HG02642 (cell line): ENCODE data around the gene DCLK3.

Experiments used
- ATAC-seq: cut with Tn5 transposase; IDR thresholded peaks from one replicate; pipeline ENCODE4 v1.9.1; 2021; ENCODE audit warnings: mild to moderate bottlenecking; ENCODE audit not compliant: unreplicated experiment, poor library complexity

DCLK3 gene

DNA sequence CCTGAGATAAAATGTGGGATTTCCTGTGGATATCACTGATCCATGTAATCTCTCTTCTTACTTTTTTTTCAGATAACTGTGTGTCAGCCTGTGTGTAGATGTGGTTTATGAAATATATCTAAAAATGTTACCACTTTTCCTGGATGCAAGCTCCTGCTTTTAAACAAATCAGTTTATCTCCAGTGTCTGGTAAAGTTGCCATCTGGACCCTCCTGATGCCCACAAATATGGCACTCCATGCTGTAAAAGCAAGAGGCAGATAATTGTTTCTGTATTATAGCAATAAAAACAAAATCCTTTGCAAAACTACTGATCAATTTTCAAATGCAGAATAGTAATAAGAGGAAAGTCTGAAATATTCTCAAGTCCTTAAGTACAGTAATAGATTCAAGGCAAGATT, 7.6 kb upstream of the DCLK3 start:
- no peak for ATAC-seq

DNA sequence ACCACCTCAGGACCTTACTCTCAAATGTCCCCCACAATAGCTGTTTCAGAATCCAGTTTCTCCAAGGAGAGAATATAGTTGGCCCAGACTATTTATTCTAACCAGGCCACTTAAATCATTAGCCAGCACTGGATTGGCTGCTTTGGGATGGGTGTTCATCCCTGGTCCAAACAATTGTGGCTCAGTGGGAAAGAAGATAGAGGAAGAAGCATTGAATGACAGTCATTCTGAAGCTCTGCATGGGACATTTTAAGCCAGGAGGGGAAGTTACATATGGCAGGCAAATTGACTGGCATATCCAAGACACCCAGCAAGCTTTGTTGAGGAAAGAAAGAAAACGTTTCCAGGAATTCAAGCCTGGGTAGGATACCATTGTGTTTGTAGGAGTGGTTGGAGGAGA, 5.6 kb upstream of the DCLK3 start:
- ATAC-seq: no peak

DNA sequence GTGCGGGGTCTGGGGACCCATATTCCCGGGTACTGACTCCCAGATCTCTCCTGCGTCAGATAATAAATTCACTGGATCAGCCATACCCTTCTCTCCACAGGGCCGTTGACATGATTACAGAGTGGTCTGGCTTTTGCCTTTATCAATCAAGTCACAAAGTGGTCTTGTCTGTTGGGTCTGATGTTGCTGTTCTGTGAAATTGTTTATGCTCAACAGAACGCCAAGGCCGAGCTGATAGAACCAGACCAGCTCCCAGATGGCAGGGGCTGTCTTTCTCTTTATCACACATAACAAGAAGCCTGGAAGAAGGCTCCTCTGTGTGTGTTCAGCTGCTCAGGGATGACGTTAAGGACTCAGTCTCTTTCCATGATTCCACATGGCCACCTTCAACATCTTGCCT, 751 bp upstream of the DCLK3 start:
- no peak for ATAC-seq

DNA sequence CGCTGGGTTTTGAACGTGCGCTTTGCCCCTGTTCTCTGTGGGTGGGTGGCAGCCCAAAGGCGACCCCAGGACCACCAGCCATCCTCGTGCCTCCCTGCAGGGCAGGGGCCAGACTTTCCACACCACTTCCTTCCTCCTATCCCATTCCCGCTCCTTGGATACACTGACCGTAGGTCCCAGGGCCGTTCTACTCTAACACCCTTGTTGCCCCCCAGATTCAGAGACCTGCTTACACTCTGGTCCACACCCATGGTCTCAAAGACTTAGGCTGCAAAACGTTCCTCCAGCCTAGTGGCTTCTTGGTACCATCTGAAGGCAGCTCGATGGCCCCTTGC, 318 bp upstream of the DCLK3 start:
- no peak for ATAC-seq

DNA sequence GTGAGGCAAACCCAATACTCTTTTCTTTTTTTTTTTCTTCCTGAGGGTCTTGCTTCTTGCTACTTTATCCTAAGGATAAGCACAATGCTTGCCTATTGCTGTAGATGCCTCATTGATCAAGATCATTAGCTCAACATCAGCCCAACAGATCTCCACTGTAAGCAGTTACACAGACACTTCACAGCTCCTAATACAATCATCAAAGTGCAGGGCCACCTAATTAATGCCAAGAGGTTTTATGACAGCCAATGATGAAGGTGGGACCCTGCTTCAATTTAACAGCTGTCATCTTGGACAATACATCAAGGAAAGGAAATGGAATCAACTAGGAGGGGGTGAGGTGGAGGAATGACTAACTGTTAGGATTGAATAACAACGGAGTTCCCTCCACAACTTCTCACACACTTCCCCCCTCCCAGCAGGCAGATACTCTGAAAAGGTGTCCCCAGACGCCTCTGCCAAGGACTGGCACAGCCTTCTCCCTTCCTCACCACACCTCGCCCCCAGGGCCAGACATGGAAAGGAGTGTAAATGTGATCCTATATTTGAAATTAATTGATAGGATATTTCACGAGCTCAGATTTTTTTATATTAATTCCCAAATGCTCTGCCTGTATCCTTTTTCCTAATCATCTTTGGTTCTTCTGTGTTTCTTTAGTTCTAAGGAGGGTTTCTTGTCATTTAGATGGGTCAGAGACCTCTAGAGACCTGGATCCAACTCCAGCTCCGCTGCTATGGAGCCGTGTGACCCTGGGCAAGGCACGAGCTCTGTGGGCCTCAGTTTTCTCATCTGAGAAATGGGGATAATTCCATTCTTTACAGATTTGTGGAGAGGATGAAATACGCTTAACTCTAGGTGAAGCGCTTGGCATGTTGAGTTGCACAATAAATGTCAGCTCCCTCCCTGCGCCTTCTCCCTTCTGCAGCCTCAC, 1.2 kb downstream of the DCLK3 start:
- ATAC-seq: no peak

DNA sequence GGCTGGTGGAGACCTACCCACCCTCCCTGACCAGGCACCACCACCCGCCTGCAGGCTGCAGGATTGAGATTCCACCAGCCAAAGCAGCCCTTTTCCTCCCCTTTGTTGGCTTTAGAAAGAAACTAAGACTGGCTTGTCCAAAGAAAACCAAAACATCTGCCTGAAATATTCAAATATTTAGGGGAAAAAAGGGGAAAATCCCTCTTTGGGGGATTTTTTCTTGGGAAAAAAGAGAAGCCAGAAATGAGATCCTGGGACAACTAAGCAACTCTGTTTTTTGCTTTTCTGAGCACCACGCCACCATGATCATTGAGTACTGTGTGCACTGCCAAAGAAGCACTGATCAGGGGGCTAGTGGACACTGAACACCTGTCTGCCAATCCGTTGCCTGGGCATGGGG, 2.6 kb downstream of the DCLK3 start:
- no peak for ATAC-seq

DNA sequence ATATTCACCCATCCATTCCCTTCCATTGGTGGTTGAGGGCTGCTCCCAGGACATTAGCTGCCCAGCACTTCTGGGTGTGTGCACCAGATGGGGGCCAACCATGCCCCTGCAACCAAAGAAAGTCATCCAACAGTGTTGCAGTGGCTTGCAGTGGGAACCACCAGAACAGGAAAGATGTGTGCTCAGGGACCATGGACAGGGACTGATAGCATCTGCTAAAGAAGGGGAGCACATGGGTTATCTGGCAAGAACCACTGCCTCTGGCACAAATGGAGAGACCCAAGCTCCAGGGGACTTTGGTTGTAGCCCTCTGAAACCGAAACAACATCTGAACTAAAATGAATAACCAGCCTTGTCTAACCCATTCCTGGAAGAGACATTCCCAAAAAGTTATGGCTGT, 8.1 kb downstream of the DCLK3 start:
- no peak for ATAC-seq

DNA sequence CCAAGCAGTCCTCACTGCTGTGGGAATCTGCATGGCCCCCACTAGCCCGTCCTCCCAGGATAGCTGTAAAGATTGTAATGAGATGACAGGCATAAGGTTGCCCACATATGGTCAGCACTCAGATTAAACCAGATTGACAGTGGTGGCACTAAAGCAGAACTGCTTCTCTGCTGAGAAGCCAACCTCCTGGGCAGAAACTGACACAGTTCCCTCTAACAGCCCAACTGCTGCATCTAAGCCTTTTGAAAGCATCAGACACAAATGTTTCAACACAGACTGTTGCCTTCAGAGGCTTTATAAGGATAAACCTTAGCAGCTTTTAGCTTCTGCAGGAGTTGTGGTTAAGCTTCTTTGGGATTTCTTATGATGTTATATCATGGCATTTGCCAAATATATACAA, 13.0 kb downstream of the DCLK3 start:
- ATAC-seq: no peak

DNA sequence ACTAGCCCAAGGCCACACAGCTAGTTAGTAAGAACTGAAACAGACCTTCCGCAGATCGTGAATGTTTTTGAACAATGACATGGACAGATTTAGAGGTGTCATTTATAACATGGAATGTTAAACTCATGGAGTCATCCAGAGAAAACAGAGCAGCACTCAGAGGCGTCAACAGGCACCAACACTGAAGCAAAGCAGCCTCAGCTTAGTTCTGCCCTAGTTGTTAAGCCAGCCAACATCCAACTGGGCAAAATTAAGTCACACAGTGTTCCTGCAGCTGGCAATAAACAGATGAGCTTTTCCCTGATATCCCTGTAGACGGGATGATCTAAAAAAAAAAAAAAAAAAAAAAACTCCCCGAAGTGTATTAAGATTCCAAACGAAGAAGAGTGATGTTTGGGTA, 13.6 kb downstream of the DCLK3 start:
- ATAC-seq: no peak

DNA sequence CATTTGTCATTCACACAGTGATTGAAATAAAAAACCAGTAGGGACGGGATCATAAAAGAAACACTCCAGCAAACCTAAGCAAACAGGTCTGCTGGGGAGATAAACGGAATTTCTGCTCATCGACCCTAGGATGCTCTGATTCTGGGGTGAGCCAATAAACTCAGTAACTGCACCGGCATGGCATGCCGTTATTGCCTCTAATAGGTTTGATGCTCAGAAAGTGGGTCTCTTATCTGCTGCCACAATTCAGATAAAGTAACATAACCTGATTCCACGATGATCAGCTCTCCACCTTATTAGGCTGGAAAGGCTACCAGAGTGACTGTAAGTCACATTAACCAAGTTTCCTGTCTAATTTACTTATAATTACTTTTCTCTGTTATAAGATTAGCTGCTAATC, 19.6 kb downstream of the DCLK3 start:
- no peak for ATAC-seq

DNA sequence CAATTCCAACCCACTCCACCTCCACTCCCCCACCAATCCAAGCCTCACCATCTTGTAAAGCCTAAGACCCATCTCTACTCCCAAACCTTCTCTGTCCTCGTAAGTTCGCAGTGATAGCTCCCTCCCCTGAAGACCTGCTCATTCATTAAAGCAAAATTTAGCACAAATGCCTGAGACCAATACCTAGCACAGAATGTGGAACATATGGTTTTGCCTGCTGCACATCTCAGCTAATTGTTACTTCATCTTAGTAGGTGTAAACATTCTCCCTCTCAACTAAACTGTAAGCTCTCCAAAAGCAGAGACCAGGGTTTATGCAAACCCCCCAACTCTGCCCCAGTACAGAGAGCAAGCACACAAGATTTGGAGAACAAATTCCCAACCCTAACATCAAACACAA, 20.5 kb downstream of the DCLK3 start:
- no peak for ATAC-seq

DNA sequence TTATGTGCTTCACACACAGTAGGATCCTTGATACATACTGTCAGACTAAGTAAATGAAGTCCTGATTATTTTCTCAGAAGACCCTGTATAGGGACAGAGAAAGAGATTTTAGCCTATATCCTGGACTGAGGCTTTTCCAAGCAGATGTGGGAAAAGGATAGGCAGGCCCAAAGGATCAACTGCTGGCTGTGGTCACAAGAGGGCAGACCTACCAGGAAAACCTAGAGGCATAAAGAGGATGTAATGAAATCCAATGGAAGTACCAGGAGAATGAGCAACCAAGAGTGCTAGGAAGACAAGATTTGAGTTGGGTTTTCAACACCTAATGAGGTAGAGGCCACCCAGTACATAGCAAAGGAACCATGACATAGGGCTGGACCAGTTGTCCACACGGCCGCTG, 23.1 kb downstream of the DCLK3 start:
- no peak for ATAC-seq

DNA sequence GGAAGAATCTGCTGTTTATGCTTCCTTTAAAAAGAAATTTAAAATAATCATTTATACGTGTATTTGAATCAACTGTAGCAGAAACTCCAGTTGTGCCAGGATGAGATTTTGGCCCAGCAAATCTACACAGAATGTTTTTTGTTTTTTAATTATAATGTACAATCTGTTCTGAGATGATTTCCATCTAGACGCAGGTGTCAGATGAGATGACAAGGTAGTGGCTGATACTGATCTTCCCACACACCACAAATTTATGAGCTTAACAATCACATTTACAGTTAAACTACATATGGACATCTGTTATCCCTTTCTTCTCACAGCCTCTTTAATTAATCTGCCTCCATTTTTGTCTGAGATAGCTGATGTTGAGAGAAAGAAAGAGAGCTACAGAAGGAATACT, 23.6 kb downstream of the DCLK3 start:
- ATAC-seq: no peak

DNA sequence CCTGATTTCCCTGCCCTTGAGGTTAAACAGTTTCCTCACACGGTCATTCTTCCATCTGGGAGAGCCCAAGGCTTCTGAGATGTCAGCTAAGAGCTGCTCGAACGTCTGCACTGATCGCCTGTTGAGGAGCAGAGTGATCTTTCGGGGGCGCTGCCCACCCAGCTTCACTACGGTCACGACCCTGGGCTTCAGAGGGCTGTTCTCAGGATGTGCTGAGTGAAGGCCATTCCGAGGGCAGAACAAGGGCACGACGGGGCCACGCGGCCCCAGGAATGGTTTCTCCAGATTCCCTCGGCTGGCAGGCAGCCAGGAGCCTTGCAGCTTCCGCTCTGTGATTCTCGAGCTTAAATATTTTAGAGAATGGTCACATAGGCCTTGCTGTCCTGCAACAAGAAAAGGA, 25.7 kb downstream of the DCLK3 start:
- no peak for ATAC-seq

DNA sequence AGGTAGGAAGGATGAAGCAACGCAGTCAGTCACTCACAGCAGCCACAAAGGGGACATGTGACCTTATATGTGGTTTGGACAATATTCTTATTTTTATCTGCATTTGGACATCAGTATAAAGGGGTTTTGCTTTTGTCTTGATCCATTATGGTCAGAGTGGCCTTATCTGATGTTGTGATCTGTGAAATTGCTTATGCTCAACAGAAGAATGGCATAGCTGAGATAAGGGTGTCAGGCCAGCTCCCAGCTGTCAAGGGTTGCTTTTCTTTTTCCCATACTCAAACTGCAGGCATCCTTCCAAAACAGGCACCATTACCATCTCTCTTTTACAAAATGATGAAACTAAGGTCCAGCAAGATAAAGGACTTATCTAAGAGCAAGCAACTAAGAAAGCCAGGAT, 28.1 kb downstream of the DCLK3 start:
- ATAC-seq: no peak

DNA sequence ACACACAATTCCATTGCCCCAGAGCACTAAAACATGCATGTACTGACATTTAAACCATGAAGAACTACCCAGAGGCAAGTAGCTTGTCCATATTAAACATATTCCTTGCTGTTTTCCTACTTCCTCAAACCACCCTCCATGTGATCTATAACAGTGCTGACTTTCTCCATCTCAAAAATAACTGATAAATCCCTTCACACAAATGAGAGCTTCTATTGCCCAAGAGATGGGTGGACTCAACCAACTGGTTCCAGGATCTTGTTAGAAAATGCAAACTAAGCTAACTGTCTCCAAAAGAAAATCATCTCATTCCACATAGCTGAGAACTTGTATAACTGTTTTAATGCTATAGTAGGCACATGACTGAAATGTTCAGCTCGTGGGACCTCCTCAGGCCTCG, 29.6 kb downstream of the DCLK3 start:
- no peak for ATAC-seq

DNA sequence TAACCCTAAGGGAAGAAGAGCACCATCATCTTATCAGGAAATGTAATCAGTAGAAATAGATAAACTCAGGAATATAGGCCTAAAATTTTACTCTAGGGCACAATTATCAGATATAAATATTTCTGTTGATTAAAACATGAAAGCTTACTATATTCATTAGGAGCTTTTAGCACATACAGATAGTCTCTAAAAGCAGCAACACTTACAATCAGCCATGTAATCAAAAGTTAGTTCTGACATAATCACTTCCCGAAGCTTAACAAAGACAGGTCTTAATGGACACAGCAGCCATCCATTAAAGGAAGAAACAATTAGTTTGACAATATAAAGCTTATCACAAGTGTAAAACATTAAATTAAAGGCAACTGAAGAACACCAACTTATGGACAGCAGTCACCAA, 30.6 kb downstream of the DCLK3 start:
- ATAC-seq: no peak

DNA sequence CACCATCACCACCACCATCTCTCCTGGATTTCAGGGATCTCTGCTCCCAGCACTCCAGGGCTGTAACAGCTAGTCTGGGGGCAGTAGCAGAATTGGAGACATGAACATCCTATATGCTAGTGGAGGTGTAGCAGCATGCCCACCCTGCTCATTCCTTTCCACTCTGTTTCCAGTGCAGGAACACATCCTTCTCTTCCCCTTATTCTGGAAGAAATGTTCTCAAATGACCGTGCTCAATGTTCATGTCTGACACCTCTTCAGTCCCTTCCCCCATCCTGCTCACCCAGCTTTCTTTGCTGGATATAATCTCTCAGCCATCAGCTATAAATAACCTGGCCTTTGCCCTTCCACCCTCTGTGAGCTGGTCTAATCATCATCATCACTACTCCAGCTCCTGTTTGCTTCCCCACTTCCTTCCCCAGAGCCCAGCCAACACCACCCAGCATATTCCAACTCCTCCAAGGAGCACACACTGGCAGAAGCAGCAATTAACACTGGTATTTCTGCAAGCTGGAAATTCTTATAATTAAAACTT, 31.1 kb downstream of the DCLK3 start:
- no peak for ATAC-seq

DNA sequence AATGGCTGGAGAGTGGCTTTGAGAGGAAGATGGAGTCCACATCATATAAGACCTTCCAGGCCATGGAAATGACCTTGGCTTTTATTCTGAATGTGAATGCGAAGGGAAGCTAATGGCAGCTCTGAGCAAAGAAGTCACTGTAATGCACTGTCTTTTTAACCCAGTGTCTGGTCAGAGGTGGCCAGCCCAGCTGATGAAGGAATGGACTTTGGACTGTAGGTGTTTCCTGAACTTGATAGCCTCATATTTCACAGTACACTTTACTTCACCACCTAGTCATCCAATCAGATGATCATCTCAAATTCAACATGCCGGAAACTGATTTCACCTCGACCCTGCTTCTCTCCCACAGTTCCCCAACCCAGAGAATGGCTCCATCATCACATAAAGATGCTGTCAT, 33.4 kb downstream of the DCLK3 start:
- no peak for ATAC-seq

DNA sequence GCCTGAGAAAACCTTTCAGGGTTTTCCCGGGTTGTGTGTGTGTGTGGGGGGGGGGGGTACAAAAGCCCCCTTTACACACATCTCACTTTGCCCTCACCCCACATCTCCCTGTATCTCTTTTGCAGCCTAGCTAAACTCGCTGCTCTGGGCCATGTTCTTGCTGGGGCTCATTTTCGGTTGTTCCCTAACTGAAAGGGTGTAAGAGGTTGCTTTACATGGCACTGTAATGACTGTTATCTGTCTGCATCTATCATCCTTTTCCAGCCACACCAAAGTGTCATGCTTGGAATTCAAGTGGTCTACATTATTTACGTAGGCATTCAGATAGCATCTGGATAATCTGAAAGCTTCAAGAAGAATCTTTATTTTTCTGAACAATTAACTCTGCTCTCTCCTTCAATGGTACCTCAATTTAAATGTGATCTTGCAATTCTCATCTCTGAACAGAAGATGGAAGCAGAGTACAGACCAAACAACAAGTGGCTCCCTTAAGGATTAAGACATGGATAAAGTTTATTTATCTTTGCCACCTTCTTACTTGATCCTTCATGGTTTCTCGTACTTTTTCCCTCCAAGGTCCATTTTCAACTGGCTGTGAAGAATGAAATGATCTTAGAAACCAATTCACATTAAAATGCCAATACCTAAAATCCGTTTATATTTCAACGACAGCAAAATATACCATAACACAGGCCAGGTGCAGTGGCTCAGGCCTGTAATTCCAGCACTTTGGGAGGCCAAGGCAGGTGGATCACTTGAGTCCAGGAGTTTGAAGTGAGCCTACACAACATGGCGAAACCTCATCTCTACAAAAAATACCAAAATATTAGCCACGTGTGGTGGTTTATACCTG, 34.9 kb downstream of the DCLK3 start:
- no peak for ATAC-seq

DNA sequence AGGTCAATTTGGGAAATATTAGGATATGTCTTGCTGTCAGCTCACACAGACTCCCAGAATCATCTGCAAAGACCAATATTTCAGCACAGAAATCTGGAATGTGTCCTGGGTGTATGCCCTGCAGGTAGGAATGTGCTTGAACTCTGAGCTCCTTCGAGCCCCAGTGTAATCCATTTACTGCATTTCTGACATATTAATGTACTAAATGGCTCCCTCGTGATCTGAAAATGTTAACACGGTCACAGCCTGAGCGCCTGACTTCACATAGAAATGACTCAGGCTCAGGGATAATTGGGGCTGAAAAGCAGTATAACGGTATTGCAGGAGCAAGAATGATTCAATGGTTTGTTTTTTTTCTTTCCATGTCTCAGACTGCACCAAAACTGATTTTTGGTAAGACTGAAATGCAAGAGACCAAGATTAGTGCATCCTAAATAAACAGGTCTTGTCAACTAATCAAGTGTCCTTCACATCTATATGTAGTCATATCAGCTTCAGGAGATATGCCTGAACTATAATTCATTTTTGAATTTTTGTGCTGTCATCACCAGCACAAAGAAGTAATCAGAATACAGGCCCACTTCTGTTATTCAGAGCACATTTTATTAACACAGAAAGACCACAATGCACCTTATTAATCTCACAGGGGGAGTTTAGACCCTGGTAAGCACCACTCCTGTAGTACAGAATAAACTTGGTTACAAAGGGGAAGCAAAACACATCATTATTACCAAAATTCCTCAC, 49.8 kb downstream of the DCLK3 start:
- no peak for ATAC-seq
